ENCODE measurements around the gene DNAH14.
"Not testable (repeated sequence)": the region's sequence is repeated elsewhere in the genome, so short reads cannot be mapped to it uniquely, and the experiment has no call there.

DNA sequence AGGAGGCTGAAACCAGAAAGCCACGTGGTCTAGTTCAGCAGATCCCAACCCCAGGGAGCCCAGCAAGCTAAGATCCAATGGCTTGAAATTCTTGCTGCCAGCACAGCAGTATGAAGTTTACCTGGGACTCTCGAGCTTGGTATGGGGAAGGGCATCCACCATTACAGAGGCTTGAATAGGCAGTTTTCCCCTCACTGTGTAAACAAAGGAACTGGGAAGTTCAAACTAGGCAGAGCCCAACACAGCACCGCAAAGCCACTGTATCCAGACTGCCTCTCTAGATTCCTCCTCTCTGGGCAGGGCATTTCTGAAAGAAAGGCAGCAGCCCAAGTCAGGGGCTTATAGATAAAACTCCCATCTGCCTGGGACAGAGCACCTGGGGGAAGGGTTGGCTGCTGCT lies 280.7 kb downstream of the DNAH14 start:
- TF ChIP-seq, protein P1, sequence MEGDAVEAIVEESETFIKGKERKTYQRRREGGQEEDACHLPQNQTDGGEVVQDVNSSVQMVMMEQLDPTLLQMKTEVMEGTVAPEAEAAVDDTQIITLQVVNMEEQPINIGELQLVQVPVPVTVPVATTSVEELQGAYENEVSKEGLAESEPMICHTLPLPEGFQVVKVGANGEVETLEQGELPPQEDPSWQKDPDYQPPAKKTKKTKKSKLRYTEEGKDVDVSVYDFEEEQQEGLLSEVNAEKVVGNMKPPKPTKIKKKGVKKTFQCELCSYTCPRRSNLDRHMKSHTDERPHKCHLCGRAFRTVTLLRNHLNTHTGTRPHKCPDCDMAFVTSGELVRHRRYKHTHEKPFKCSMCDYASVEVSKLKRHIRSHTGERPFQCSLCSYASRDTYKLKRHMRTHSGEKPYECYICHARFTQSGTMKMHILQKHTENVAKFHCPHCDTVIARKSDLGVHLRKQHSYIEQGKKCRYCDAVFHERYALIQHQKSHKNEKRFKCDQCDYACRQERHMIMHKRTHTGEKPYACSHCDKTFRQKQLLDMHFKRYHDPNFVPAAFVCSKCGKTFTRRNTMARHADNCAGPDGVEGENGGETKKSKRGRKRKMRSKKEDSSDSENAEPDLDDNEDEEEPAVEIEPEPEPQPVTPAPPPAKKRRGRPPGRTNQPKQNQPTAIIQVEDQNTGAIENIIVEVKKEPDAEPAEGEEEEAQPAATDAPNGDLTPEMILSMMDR (IDR thresholded peaks at IDR 0.05) = not testable (repeated sequence)
- not testable (repeated sequence) for TF ChIP-seq POLR2A, EP300 (IDR thresholded peaks at IDR 0.05)
